ENCODE data around the gene PTPN23. TPM values are rescaled to one million over a fixed set of nuclear protein-coding genes. Genes with fewer than 3 reads are reported as not detected.

Gene PTPN23
- total and polyA plus RNA-seq, 8 donors = 8.6 to 120 (median 27.6) TPM

- DNase-seq = no peak
- TF ChIP-seq EP300 (IDR thresholded peaks at IDR 0.05) (no peak), POLR2A (IDR thresholded peaks at IDR 0.05) (no peak), CTCF (IDR thresholded peaks at IDR 0.05) (no peak), POLR2AphosphoS5 (IDR thresholded peaks at IDR 0.05) (no peak)
- H3K27ac ChIP-seq = no peak overlapping the region
- no peak overlapping the region for H3K4me3 ChIP-seq
- WGBS, 5 donors = 77 to 86% (median 80%) methylated on average over 6 of the region's 6 CpGs
- intact Hi-C loops (cut with DNase I; ENCODE audit: low total_unique reads) = no loop called here
- H3K36me3 ChIP-seq = peaks cover 15 to 61% (median 57%) of the 10 kb centered on the region in 4 donors
- no peaks in the 10 kb centered on the region for H3K9me3 ChIP-seq
- no peaks in the 10 kb centered on the region for H3K27me3 ChIP-seq
- H3K4me1 ChIP-seq = no peaks in the 10 kb centered on the region
Observed at GRCh38 chr3:47344971-47345370, 35.9 kb upstream of the PTPN23 start.

- no peak overlapping the region for H3K27ac ChIP-seq
Observed at GRCh38 chr3:47347217-47347801, 33.5 kb upstream of the PTPN23 start.

GRCh38 chr3:47348411-47349154 is 32.2 kb upstream of the PTPN23 start:
- intact Hi-C loops (cut with DNase I; ENCODE audit: low total_unique reads) = no loop called here
- Histone ChIP-seq H3K27ac (no peak overlapping the region), H3K36me3 (peaks cover 15 to 25% (median 22%) of the 10 kb centered on the region in 4 donors), H3K4me1 (no peaks in the 10 kb centered on the region), H3K4me3 (no peak overlapping the region), H3K9me3 (no peaks in the 10 kb centered on the region), H3K27me3 (no peaks in the 10 kb centered on the region)
- 84 to 91% (median 85%) methylated on average over 5 of the region's 5 CpGs for whole genome bisulfite sequencing, 5 donors
- DNase-seq = no peak
- TF ChIP-seq EP300 (IDR thresholded peaks at IDR 0.05) = no peak
- no peak for TF ChIP-seq POLR2A (IDR thresholded peaks at IDR 0.05)

More at GRCh38 chr3:47347217-47347801, 33.5 kb upstream of the PTPN23 start:
- no peaks in the 10 kb centered on the region for H3K9me3 ChIP-seq
- no peaks in the 10 kb centered on the region for H3K27me3 ChIP-seq
- H3K4me1 ChIP-seq = no peaks in the 10 kb centered on the region
- peaks cover 15 to 37% (median 35%) of the 10 kb centered on the region in 4 donors for H3K36me3 ChIP-seq
- no peak overlapping the region for H3K4me3 ChIP-seq
- TF ChIP-seq POLR2A (IDR thresholded peaks at IDR 0.05) = no peak
- TF ChIP-seq CTCF (IDR thresholded peaks at IDR 0.05) = no peak
- TF ChIP-seq EP300 (IDR thresholded peaks at IDR 0.05) = no peak
- TF ChIP-seq POLR2AphosphoS5 (IDR thresholded peaks at IDR 0.05) = no peak
- intact Hi-C loops (cut with DNase I; ENCODE audit: low total_unique reads) = no loop called here
- WGBS, 5 donors = 63 to 70% (median 69%) methylated on average over 4 of the region's 4 CpGs
- DNase-seq = peak in 1 of 2 donors; percentile 17

- 80 to 89% (median 82%) methylated on average over 3 of the region's 3 CpGs for WGBS, 5 donors
- H3K27me3 ChIP-seq = no peaks in the 10 kb centered on the region
- intact Hi-C loops (cut with DNase I; ENCODE audit: low total_unique reads) = no loop called here
- H3K9me3 ChIP-seq = peaks cover 5 to 24% (median 14%) of the 10 kb centered on the region in 4 donors
- no peak for DNase-seq
- H3K36me3 ChIP-seq = no peaks in the 10 kb centered on the region
- H3K4me1 ChIP-seq = no peaks in the 10 kb centered on the region
- H3K4me3 ChIP-seq = no peak overlapping the region
- TF ChIP-seq EP300 (IDR thresholded peaks at IDR 0.05) = no peak
- TF ChIP-seq CTCF (IDR thresholded peaks at IDR 0.05) = no peak
- TF ChIP-seq POLR2AphosphoS5 (IDR thresholded peaks at IDR 0.05) = no peak
- no peak for TF ChIP-seq POLR2A (IDR thresholded peaks at IDR 0.05)
- H3K27ac ChIP-seq = no peak overlapping the region
Observed at GRCh38 chr3:47355010-47355409, 25.8 kb upstream of the PTPN23 start.

- intact Hi-C loops (cut with DNase I; ENCODE audit: low total_unique reads) = no loop called here
- 86 to 95% (median 90%) methylated on average over 31 of the region's 31 CpGs for WGBS, 5 donors
- no peak overlapping the region for H3K27ac ChIP-seq
- DNase-seq = no peak
- TF ChIP-seq EP300 (IDR thresholded peaks at IDR 0.05) (no peak), CTCF (IDR thresholded peaks at IDR 0.05) (no peak), POLR2A (IDR thresholded peaks at IDR 0.05) (no peak)
- no peaks in the 10 kb centered on the region for H3K27me3 ChIP-seq
- H3K4me3 ChIP-seq = no peak overlapping the region
- H3K9me3 ChIP-seq = peaks cover 5 to 32% (median 17%) of the 10 kb centered on the region in 4 donors
- H3K36me3 ChIP-seq = no peaks in the 10 kb centered on the region
- no peaks in the 10 kb centered on the region for H3K4me1 ChIP-seq
Observed at GRCh38 chr3:47356201-47356600, 24.6 kb upstream of the PTPN23 start.
